AG10803 (cell line): ENCODE measurements around the gene MYCBP.

Experiments
- DNase-seq: peaks from one replicate; pipeline ENCODE4 v3.0.0; 2010; ENCODE audit warnings: low read depth
- H3K4me3 ChIP-seq: 2 replicates; pipeline ENCODE4 v1.5.1; 2011; ENCODE audit warnings: mild to moderate bottlenecking, low read length, control low read depth
- CTCF ChIP-seq: conservative IDR thresholded peaks from 2 replicates; pipeline ENCODE4 v1.5.1; 2011; ENCODE audit warnings: mild to moderate bottlenecking, low read length, control low read depth, inconsistent platforms

The MYCBP gene

GRCh38 chr1:38815903-38816627, 57.1 kb downstream of the MYCBP start:
- TF ChIP-seq CTCF = no peak
- H3K4me3 ChIP-seq = no peak overlapping the region
- no peak for DNase-seq

DNA sequence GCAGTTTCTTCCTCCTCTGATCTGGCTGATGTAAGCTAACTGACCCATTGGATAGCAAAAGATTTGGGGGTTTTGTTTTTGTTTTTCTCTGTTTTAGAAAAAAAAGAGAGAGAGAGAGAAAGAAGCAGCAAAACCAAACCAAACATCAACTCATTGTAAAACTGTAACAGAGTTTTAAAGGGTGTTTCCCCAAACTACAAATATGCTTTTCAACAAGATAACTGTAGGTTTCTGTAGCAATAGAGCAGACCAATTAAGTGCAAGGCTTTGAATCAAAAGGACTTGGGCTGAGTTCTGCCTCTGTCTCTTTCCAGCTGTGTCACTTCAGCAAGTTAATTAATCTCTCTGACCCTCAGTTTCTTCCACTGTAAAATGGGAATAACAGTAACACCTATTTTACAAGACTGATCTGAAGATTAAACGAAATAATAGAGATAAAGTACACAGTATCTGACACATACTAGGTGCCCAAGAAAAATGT, 58.1 kb downstream of the MYCBP start:
- TF ChIP-seq CTCF = no peak
- no peak overlapping the region for H3K4me3 ChIP-seq
- DNase-seq = no peak

GRCh38 chr1:38814444-38814983, 58.6 kb downstream of the MYCBP start:
- TF ChIP-seq CTCF = no peak
- no peak for DNase-seq
- H3K4me3 ChIP-seq = no peak overlapping the region

- DNase-seq = no peak
- no peak for TF ChIP-seq CTCF
- no peak overlapping the region for H3K4me3 ChIP-seq
These were observed 60.2 kb downstream of the MYCBP start for GRCh38 chr1:38812981-38813380.
